Retinal pigment epithelial cell (primary cell): ENCODE results near the gene GDF2.

Source experiments
- DNase-seq: peaks from one replicate; pipeline ENCODE4 v3.0.0-alpha.2; 2010; ENCODE audit warnings: low read depth
- H3K4me3 ChIP-seq: 2 replicates; pipeline ENCODE4 v1.5.1; 2011; ENCODE audit warnings: mild to moderate bottlenecking, low read length, control low read depth, moderate library complexity
- TF ChIP-seq, protein P1 (sequence below): conservative IDR thresholded peaks from 2 replicates; pipeline ENCODE4 v1.5.1; 2011; ENCODE audit warnings: low read depth, low read length, control low read depth, inconsistent platforms

The GDF2 gene

DNA sequence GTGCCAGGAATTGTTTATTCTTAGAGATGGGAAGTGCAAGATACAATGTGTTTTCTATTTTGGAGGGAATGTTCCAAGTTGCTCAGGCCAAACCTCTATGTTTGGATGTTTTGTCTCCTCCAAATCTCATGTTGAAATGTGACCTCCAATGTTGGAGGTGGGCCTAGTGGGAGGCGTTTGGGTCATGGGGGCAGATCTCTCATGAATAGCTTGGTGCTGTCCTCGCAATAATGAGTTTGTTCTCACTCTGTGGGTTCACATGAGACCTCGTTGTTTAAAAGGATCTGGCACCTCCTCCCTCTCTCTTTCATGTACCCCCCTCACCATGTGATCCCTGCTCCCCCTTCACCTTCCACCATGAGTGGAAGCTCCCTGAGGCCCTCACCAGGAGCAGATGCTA is 30.6 kb upstream of the GDF2 start:
- TF ChIP-seq, protein P1, sequence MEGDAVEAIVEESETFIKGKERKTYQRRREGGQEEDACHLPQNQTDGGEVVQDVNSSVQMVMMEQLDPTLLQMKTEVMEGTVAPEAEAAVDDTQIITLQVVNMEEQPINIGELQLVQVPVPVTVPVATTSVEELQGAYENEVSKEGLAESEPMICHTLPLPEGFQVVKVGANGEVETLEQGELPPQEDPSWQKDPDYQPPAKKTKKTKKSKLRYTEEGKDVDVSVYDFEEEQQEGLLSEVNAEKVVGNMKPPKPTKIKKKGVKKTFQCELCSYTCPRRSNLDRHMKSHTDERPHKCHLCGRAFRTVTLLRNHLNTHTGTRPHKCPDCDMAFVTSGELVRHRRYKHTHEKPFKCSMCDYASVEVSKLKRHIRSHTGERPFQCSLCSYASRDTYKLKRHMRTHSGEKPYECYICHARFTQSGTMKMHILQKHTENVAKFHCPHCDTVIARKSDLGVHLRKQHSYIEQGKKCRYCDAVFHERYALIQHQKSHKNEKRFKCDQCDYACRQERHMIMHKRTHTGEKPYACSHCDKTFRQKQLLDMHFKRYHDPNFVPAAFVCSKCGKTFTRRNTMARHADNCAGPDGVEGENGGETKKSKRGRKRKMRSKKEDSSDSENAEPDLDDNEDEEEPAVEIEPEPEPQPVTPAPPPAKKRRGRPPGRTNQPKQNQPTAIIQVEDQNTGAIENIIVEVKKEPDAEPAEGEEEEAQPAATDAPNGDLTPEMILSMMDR: no peak
- H3K4me3 ChIP-seq: no peak overlapping the region

DNA sequence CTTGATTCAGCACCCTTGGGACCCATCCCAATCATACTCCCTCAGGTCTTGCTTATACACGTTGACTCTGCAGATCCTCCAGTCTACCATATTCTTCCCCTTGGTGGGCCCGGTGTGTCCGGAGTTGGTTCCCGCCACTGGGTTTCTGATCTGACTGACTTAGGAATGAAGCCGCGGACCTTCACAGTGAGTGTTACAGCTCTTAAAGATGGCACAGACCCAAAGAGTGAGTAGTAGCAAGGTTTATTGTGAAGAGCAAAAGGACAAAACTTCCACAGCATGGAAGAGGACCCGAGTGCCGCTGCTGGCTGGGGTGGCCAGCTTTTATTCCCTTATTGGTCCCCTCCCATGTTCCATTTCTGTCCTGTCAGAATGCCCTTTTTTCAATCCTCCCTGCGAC is 28.2 kb upstream of the GDF2 start:
- DNase-seq: no peak
- TF ChIP-seq, protein P1: no peak
- H3K4me3 ChIP-seq: no peak overlapping the region

More for the DNA sequence above, 30.6 kb upstream of the GDF2 start:
- no peak for DNase-seq

DNA sequence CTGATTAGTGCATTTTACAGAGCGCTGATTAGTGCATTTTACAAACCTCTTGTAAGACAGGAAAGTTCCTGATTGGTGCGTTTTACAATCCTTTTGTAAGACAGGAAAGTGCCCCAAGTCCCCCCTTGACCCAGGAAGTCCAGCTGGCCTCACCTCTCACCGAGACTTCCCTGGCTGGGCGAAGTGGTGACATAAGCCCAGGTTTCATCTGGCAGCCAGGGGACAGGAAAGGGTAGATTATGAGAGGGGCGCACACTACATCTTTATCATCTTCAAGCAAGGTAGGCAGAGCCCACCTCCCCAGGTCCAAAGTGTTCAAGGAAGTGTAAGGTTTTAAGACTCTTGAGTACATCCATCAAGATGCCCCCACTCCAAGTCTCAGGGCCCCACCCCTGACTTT is 27.8 kb upstream of the GDF2 start:
- TF ChIP-seq, protein P1: no peak
- no peak for DNase-seq

DNA sequence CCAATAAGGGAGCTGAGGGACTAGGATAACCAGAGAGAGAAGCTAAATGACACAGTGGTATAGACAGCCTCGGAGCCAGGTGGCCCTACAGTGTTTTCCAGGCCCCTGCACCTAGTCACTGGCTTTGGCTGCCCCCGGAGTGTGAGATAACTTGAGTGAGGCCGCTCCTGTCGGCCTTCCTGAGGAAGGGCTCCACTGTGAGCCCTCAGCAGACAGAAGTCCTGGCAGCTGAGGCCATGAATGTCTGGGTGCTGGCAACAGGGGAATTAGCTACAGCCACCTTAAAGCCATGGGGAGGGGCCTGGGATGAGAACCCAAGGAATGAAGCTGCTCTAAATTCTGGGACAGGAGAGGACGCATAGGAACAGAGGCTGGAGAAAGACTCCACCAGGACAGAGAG is 26.8 kb upstream of the GDF2 start:
- DNase-seq: no peak
- TF ChIP-seq, protein P1: no peak
- H3K4me3 ChIP-seq: no peak overlapping the region

More for the DNA sequence above, 27.8 kb upstream of the GDF2 start:
- H3K4me3 ChIP-seq: no peak overlapping the region

GRCh38 chr10:47296156-47296894 is 25.9 kb upstream of the GDF2 start:
- no peak for DNase-seq
- TF ChIP-seq, protein P1: no peak
- H3K4me3 ChIP-seq: no peak overlapping the region

DNA sequence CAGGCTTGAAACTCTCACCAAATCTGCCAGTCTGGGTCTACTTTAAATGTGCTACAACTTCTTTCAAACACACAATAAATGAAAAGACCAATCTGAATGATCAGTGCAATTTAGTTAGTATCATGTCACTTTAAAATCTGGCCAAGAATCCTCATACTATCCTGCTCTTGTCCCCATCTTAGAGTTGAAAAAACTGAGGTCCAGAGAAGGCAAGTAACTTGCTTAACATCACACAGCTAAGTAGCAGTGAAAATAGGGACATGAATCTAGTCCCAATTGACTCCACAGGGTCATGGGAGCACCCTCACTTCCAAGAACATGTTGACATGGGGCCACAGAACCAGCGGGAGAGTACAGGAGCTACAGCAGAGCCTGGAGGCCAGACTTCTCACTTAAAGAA is 25.3 kb upstream of the GDF2 start:
- no peak for DNase-seq
- no peak overlapping the region for H3K4me3 ChIP-seq
- TF ChIP-seq, protein P1: no peak

DNA sequence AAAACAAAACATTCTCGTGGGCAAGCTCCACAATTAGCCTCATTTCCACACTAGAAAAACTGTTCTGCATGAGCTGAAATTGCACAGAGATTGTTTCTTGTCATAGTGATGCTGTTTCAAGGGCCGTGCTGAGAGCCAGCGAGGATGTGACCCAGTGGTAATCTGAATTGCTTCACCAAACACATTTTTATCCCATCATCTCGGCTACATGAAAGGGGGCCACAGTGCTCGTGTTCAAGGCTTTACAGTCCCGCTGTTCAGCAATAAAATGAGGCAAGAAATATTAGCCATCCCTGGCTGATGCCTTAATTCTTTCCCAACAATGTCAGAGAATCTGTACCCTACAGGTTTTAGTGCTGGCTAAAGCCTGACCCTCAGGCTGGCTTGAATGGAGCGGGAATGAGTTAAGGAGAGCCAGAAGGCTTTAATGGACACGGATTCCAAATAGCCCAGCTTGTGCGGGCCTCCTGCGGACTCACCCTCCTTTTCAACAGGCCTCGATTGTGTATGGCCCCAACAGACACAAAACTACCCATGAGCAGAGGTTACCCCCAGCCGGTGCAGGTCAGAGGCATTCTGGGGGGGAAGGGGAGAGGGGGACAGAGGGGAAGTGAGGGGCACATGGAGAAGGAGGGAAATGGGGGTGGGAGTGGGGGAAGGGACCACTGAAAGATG is 24.3 kb upstream of the GDF2 start:
- H3K4me3 ChIP-seq: no peak overlapping the region
- TF ChIP-seq, protein P1: no peak
- no peak for DNase-seq
